ENCODE results near the gene ASIC2.

DNA sequence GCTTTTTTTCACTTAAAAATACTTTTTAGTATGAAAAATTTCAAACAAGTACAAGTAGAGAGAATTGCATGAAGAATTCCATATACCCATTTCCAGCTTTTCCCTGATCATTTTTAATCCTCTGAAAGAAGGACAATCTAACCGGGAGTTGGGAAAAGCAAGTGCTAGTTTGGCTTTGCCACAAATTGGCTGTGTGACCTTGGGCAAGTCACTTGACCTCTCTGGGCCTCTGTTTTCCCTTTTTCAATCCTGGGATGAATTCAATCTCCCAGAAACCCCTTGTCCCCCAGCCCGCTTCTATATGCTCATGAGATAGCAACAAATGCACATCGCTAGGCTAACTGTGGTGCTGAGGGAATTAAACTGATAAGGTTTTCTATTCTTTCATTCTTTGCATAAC is 49.4 kb downstream of the ASIC2 start:
- TF ChIP-seq CTCF (IDR thresholded peaks at IDR 0.05) (no peak), POLR2A (IDR thresholded peaks at IDR 0.05) (no peak), POLR2AphosphoS5 (IDR thresholded peaks at IDR 0.05) (no peak)
